ENCODE data around the gene TUBB1.

Gene TUBB1

DNA sequence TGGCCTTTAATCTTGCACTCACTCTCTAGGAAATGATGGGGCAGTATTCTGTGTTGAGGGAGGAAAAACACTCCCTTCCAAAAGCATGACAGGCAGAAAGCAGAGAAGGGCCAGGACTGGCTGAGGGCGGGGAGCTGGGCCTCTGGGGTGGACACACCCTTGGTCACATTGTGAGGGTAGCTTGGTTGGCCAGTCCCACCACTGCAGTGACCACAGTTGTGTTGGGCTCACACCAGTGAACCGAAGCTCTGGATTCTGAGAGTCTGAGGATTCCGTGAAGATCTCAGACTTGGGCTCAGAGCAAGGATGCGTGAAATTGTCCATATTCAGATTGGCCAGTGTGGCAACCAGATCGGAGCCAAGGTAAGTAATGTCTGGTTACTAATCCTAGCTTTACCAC lies at the start of gene TUBB1:
Gene TUBB1, plus strand, starts transcription at position 213 of the 400 bp plus-strand sequence. Its CDS starts 94 bp downstream, at position 307.
- TF ChIP-seq GATA2 (IDR thresholded peaks at IDR 0.05; ENCODE audit: low read depth, low read length): no peak
- no peak for TF ChIP-seq GATA3 (IDR thresholded peaks at IDR 0.05; ENCODE audit: low read depth, low read length)

DNA sequence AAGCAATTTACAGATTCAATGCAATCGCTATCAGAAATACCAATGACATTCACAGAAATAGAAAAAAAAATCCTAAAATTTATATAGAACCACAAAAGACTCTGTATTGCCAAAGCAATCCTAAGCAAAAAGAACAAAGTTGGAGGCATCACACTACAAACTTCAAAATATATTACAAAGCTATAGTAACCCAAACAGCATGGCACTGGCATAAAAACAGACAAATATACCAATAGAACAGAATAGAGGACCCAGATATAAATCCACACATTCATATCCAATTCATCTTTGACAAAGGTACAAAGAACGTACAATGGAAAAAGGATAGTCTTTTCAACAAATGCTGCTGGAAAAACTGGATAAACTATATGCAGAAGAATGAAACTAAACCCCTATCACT lies 49.8 kb upstream of the TUBB1 start:
- no peak for TF ChIP-seq GATA2 (IDR thresholded peaks at IDR 0.05; ENCODE audit: low read depth, low read length)
- TF ChIP-seq GATA3 (IDR thresholded peaks at IDR 0.05; ENCODE audit: low read depth, low read length): no peak

DNA sequence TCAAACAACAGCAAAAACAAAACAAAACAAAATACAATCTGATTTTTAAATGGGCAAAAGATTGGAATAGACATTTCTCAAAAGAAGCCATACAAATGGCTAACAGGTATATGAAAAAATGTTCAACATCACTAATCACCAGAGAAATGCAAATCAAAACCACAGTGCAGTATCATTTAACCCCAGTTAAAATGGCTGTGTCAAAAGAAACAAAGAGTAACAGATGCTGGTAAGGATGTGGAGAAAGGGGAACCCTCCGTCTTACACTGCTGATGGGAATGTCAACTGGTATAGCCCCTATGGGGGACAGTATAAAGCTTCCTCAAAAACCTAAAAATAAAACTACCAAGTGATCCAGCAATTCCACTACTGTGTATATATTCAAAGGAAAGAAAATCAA lies 49.1 kb upstream of the TUBB1 start:
- TF ChIP-seq GATA3 (IDR thresholded peaks at IDR 0.05; ENCODE audit: low read depth, low read length) (no peak), GATA2 (IDR thresholded peaks at IDR 0.05; ENCODE audit: low read depth, low read length) (no peak)

DNA sequence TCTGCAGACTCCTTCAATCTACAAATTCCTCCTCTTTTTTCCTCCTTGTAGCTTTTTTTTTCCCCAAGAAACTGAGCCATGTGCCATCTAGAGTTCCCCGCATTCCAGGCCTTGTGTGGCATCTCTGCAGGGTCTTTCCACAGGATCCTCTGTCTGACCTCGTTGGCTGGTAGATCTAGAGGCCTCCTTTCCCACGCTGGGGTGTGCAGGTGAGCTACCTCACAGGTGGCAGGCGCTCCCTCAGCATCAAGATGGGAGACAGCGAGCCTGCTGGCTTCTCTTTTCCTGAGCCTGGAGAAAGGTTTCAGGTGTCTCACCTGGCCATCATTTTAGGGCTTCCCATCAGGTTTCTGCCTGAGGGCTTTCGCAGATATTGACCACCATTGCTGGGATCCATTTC lies 47.8 kb upstream of the TUBB1 start:
- no peak for TF ChIP-seq GATA2 (IDR thresholded peaks at IDR 0.05; ENCODE audit: low read depth, low read length)
- TF ChIP-seq GATA3 (IDR thresholded peaks at IDR 0.05; ENCODE audit: low read depth, low read length): no peak

DNA sequence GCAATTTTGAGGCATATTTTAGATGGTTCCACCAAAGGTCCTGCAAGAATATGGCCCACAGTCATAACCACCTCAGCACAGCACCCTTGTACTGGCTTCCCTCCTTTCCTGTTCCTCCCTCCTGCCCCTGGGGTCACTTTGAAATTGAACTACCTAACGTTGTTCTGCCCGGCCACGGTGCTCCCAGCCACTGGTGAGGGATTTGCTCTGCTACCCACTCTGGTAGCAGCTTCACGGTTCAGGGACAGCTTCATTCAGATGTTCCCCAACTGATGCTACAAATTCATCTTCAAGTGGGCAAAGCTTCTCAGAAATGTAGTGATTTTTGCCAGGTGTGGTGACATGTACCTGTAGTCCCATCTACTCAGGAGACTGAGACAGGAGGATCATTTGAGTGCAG lies 46.0 kb upstream of the TUBB1 start:
- no peak for TF ChIP-seq GATA3 (IDR thresholded peaks at IDR 0.05; ENCODE audit: low read depth, low read length)
- TF ChIP-seq GATA2 (IDR thresholded peaks at IDR 0.05; ENCODE audit: low read depth, low read length): no peak

DNA sequence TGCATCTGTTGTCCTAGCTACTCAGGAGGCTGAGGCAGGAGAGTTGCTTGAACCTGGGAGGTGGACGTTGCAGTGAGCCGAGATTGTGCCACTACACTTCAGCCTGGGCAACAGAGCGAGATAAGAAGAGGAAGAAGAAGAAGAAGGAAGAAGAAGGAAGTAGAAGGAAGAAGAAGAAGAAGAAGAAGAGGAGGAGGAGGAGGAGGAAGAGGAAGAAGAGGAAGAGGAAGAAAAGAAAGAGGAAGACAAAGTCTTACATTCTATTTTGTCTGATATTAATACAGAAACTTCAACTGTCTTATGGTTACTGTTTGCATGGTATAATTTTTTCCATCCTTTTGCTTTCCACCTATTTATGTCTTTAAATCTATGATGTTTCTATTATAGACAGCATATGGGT lies 45.4 kb upstream of the TUBB1 start:
- TF ChIP-seq GATA2 (IDR thresholded peaks at IDR 0.05; ENCODE audit: low read depth, low read length): no peak
- TF ChIP-seq GATA3 (IDR thresholded peaks at IDR 0.05; ENCODE audit: low read depth, low read length): no peak

DNA sequence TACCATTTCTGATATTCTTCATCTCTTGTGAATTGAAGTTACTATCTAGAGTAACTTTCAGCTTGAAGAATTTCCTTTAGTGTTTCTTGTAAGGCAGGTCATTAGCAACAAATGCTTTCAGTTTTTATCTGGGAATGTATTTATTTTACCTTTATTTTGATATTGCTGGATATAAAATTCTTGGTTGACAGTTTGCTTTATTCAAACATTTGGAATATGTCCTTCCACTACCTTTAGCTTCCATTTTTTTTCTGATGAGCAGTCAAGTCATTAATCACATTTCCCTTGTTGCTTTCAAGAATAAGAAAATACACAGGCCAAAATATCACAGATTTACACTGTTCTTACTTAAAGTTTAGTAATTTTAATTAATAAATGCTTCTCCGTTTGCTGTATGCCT lies 43.9 kb upstream of the TUBB1 start:
- TF ChIP-seq GATA2 (IDR thresholded peaks at IDR 0.05; ENCODE audit: low read depth, low read length): no peak
- TF ChIP-seq GATA3 (IDR thresholded peaks at IDR 0.05; ENCODE audit: low read depth, low read length): no peak

DNA sequence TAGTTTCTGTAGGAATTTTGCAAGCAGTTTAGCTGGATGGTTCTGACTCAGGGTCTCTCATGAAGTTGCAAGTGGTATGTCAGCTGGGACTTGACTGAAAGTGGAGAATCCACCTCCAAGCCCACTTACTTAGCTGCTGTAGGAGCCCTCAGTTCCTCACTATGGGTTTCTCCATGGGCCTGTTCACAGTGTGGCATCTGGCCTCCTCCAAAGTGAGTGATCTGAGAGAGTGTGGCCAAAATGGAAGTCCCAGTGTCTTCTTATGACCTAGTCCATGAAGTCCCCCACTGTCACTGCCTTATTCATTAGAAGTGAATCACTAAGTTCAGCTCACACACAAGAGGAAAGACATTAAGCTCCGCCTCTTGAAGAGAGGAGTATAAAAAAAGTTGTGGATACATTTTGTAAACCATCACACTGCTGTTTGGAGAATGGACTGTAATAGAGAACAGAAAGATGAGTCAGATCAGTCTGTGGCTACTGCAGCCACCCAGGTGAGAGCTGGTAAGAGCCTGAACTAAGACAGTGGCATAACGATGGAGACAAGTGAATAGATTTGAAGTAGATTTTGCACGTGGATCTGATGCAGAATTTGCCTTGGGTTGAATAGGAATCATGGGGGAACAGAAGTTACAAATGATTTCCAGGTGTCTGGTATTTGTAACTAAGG lies 43.0 kb upstream of the TUBB1 start:
- no peak for TF ChIP-seq GATA3 (IDR thresholded peaks at IDR 0.05; ENCODE audit: low read depth, low read length)
- no peak for TF ChIP-seq GATA2 (IDR thresholded peaks at IDR 0.05; ENCODE audit: low read depth, low read length)

DNA sequence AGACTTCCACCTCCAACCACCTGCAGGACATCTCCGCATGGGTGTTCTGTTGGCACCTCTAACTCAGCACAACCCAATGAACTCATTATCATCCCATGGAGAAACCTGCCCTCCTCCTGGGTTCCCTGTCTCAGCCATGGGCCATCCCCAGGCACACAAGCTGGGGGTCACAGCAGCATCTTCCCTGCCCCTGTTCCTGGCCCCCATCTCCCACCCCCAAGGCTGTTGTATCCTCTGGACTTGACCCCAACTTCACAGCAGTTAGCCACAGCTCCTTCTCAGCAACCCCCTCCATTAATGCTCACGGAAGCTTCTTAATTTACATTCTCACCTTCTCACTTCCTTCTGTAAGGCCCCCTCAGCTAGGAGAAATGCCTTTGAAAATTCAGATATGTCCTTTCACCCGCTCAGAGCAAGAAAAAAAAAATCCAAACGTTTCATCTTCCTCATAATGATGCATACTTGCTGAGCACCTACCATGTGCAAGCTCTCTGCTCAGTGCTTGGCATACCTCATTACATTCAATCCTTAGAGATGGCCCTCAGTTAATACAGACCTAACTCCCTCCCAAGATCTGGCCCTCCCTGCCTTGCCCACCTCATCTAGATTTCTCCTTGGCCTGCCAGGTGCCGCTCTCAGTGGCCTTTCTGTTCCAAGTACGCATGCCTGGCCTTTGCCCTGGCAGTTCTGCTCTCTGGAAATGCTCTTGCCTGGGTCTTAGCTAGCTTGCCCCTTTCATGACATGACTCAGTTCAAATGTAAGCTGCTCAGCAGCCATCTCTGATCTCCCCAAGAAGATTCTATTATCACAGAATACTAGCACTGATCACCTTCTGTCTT lies 40.7 kb upstream of the TUBB1 start:
- no peak for TF ChIP-seq GATA3 (IDR thresholded peaks at IDR 0.05; ENCODE audit: low read depth, low read length)
- TF ChIP-seq GATA2 (IDR thresholded peaks at IDR 0.05; ENCODE audit: low read depth, low read length): no peak

DNA sequence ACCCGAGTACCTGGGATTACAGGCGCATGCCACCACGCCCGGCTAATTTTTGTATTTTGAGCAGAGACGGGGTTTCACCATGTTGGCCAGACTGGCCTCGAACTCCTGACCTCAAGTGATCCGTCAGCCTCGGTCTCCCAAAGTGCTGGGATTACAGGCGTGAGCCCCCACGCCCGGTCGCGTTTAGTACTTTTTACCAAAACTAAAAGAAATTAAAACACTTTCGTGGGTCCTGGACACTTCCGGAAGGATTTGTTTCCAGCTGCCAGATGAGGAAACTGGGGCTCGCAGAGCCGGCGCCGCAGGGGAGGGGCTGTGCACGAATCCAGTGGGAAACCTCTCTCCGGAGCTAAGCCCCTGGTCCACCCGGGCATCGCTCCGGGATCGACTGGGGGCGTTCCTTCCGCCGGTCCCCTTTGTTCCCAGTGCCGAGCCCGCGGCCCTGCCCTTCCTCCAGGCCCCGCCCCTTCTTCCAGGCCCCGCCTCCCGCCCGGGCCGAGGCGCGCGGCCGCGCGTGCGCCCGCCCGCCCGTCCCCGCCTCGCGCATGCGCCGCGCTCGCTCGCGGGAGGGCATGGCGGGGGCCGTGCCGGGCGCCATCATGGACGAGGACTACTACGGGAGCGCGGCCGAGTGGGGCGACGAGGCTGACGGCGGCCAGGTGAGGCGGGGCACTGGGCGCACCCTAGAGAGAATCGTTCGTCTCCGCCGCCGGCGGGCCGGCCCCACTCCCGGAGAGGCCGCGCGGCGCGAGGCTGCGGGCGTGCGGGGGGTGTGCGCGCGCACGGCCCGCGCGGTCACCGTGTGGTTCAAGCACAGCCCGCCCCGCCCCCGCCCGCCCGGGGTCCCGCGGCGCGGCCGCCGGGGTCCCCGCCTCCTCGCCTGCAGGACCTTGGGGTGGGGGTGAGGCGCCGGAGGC lies 38.3 kb upstream of the TUBB1 start, which contains the start of gene NELFCD:
Gene NELFCD, plus strand, starts transcription at position 546 of the 917 bp plus-strand sequence. Its CDS starts 54 bp downstream, at position 600.
- no peak for TF ChIP-seq GATA2 (IDR thresholded peaks at IDR 0.05; ENCODE audit: low read depth, low read length)
- TF ChIP-seq GATA3 (IDR thresholded peaks at IDR 0.05; ENCODE audit: low read depth, low read length): no peak

DNA sequence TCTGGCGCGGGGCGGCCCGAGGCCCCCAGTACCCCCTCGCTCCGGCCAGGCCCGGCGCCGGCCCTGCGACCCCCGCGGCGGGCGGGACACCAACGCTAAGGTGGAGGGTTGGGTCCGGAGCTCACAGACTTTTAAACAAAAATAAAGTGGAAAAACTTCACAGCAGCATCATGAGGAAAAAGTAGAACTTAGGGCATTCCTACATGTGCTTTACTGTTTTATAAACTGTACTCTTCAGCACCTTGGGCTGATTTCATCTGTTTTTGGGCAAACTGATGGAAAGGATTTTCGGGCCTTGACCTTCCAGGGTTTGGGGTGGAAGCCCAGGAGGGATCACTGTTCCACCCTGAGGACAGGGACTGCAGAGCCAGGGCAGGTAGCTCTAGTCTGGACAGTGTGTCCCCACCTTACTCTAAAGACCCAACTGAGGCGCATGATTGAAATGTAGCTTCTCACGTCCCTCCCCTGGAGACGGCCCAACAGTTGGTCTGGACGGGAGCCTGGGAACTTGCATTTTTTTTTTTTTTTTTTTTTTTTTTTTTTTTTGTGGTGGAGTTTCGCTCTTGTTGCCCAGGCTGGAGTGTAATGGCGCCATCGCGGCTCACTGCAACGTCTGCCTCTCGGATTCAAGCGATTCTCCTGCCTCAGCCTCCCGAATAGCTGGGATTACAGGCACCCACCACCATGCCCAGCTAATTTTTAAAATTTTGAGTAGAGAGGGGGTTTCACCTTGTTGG lies 37.4 kb upstream of the TUBB1 start:
- TF ChIP-seq GATA2 (IDR thresholded peaks at IDR 0.05; ENCODE audit: low read depth, low read length) (no peak), GATA3 (IDR thresholded peaks at IDR 0.05; ENCODE audit: low read depth, low read length) (no peak)

DNA sequence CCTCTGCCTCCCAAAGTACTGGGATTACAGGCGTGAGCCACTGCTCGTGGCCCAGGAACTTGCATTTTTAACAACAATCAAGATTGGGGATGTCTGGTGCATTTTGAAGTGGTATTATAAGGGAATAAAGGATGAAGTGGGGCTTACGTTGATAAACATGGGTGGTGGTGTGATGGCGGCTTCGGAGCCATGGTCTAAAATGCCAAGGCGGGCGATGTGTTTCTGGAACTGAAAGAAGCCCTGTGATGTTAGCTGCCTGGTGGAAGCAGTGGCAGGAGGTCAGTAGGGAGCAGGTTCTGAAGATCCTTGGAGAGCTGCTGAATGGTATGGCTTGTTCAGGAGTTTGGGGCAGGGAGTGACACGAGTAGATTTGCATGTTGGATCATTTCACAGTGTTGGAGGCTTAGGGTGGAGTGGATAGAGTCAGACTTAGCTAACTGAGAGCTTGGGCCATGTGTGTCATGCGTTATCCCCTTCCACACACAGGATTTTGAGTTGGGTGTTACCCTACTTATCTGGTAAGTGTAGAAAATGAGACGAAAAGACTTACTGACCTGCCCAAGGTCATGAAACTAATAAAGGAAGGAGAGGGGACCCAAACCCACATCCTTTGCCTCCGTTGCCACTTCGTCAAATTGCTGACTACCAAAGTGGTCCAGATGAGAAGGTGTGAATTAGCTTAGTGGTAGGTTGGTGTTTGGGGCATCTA lies 36.7 kb upstream of the TUBB1 start:
- TF ChIP-seq GATA2 (IDR thresholded peaks at IDR 0.05; ENCODE audit: low read depth, low read length): no peak
- TF ChIP-seq GATA3 (IDR thresholded peaks at IDR 0.05; ENCODE audit: low read depth, low read length): no peak

DNA sequence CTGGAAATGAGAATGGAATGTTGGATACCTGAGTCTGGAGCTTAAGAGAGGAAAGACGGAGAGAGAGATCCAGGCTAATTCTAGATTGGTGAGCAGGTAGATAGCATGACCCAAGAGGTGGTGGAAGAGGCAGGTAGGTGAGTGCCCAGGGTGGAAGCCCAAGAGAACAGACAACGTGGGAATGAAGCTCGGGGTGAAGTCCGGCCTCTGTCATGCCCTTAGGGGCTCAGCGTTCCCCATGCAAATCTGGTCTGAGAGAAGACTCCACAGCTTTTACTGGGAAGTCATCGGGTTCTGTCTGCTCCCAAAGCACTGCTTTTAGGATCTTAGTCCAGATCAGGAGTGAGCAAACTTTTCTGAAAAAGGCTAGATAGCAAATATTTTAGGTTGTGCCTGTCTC lies 34.5 kb upstream of the TUBB1 start:
- no peak for TF ChIP-seq GATA2 (IDR thresholded peaks at IDR 0.05; ENCODE audit: low read depth, low read length)
- TF ChIP-seq GATA3 (IDR thresholded peaks at IDR 0.05; ENCODE audit: low read depth, low read length): no peak

Measured in SH-SY5Y (cell line).